GM06990 (cell line): Measurements from ENCODE around the gene MOB3B.
A peak's percentile ranks its signal among the peaks of the same experiment; 100 is the strongest.

Source experiments
- DNase-seq: peaks from one replicate; pipeline ENCODE4 v3.0.0-alpha.2; 2011; ENCODE audit not compliant: insufficient read length; ENCODE audit errors: extremely low read depth
- H3K27me3 ChIP-seq: replicated peaks from 2 replicates; pipeline ENCODE4 v1.6.0; 2011; ENCODE audit warnings: low read length; ENCODE audit not compliant: control insufficient read depth, insufficient read depth
- H3K36me3 ChIP-seq: 2 replicates; pipeline ENCODE4 v1.5.1; 2011; ENCODE audit warnings: low read length; ENCODE audit not compliant: control insufficient read depth, insufficient read depth
- H3K4me3 ChIP-seq: replicated peaks from 2 replicates; pipeline ENCODE4 v1.5.1; 2011; ENCODE audit warnings: low read depth, mild to moderate bottlenecking, control low read depth, low read length
- CTCF ChIP-seq: IDR thresholded peaks from 2 replicates; pipeline ENCODE4 v1.5.1; 2011; ENCODE audit warnings: low read length, control low read depth, mild to moderate bottlenecking, inconsistent platforms; ENCODE audit not compliant: insufficient read depth, poor library complexity, severe bottlenecking

The MOB3B gene

GRCh38 chr9:27280860-27281259 is 248.8 kb downstream of the MOB3B start:
- no peak for DNase-seq
- H3K27me3 ChIP-seq: peaks cover 1% of the 10 kb centered on the region; the same call in 1 of the 2 replicates
- no peaks in the 10 kb centered on the region for H3K36me3 ChIP-seq
- H3K4me3 ChIP-seq: no peak overlapping the region
- TF ChIP-seq CTCF: no peak

- Histone ChIP-seq H3K27me3 (peaks cover 1% of the 10 kb centered on the region; the same call in 1 of the 2 replicates), H3K36me3 (no peaks in the 10 kb centered on the region), H3K4me3 (no peak overlapping the region)
- TF ChIP-seq CTCF: no peak
- DNase-seq: no peak
Measured at GRCh38 chr9:27280249-27280648, 249.4 kb downstream of the MOB3B start.

- no peak for DNase-seq
- Histone ChIP-seq H3K36me3 (no peaks in the 10 kb centered on the region), H3K4me3 (no peak overlapping the region), H3K27me3 (peaks cover 1% of the 10 kb centered on the region; the same call in 1 of the 2 replicates)
- no peak for TF ChIP-seq CTCF
Measured at GRCh38 chr9:27279611-27280010, 250.0 kb downstream of the MOB3B start.

GRCh38 chr9:27278374-27278773 is 251.2 kb downstream of the MOB3B start:
- peaks cover 1% of the 10 kb centered on the region; the same call in 1 of the 2 replicates for H3K27me3 ChIP-seq
- TF ChIP-seq CTCF: no peak
- no peak overlapping the region for H3K4me3 ChIP-seq
- no peaks in the 10 kb centered on the region for H3K36me3 ChIP-seq
- DNase-seq: no peak

- Histone ChIP-seq H3K27me3 (no peaks in the 10 kb centered on the region), H3K4me3 (no peak overlapping the region), H3K36me3 (no peaks in the 10 kb centered on the region)
- DNase-seq: no peak
- TF ChIP-seq CTCF: peak; percentile 66
Measured at GRCh38 chr9:27276193-27277030, 253.2 kb downstream of the MOB3B start.
